Measurements from ENCODE around the gene POLR1B. TPM values are rescaled to one million over a fixed set of nuclear protein-coding genes. Genes with fewer than 3 reads are reported as not detected.

Gene POLR1B
- total and polyA plus RNA-seq, 2 of the 13 experiments (the other 11 are each of a cell fraction or from before 2014, with no cell fraction given), result 18.3 to 46.0 TPM

GRCh38 chr2:112584134-112584890, 42.0 kb downstream of the POLR1B start, which contains the start of gene CHCHD5 (continued):
- peak; percentile 97 for TF ChIP-seq ZNF574 (CRISPR knock-in tag; IDR thresholded peaks at IDR 0.05)
- 0 out of 2 replicates have a peak, but pooled peaks have one; percentile 7 for TF ChIP-seq SNAI1 (CRISPR knock-in tag; IDR thresholded peaks at IDR 0.05; ENCODE audit: borderline replicate concordance)
- no peak for TF ChIP-seq IRF1 (CRISPR knock-in tag; IDR thresholded peaks at IDR 0.05; ENCODE audit: low read depth)
- peak; percentile 63 for TF ChIP-seq ARHGAP35 (CRISPR knock-in tag; IDR thresholded peaks at IDR 0.05; ENCODE audit: borderline replicate concordance)
- peak; percentile 44 for TF ChIP-seq SOX5 (CRISPR knock-in tag; IDR thresholded peaks at IDR 0.05; ENCODE audit: borderline replicate concordance)
- TF ChIP-seq NFIC (IDR thresholded peaks at IDR 0.05; ENCODE audit: low read length), result no peak
- peak; percentile 18; the same call in 1 of the 2 replicates for TF ChIP-seq ZNF768 (CRISPR knock-in tag; IDR thresholded peaks at IDR 0.05)
- TF ChIP-seq FLYWCH1 (CRISPR knock-in tag; IDR thresholded peaks at IDR 0.05), result peak; percentile 96; the same call in 1 of the 2 replicates
- TF ChIP-seq IRF9 (CRISPR knock-in tag; IDR thresholded peaks at IDR 0.05; ENCODE audit: borderline replicate concordance), result peak; percentile 94
- TF ChIP-seq ZGPAT (CRISPR knock-in tag; IDR thresholded peaks at IDR 0.05), result peak; percentile 96
- peak; percentile 20; the same call in 1 of the 2 replicates for TF ChIP-seq NR2F2 (IDR thresholded peaks at IDR 0.05; ENCODE audit: borderline replicate concordance, low read depth)
- TF ChIP-seq TEAD3 (CRISPR knock-in tag; optimal IDR thresholded peaks at IDR 0.05; ENCODE audit: borderline replicate concordance), result peak; percentile 9
- TF ChIP-seq ZNF577 (CRISPR knock-in tag; IDR thresholded peaks at IDR 0.05; ENCODE audit: borderline replicate concordance, low read depth), result no peak
- TF ChIP-seq MAFK (conservative IDR thresholded peaks at IDR 0.05 in 1 of 2, IDR thresholded peaks at IDR 0.05 in 1 of 2; ENCODE audit: low read length in 2 of 2), result 0 out of 4 replicates have a peak, but pooled peaks of 1 of the 2 experiments have one; percentile 11
- peak; percentile 81; the same call in 1 of the 2 replicates for TF ChIP-seq ZNF816 (CRISPR knock-in tag; IDR thresholded peaks at IDR 0.05; ENCODE audit: borderline replicate concordance)
- 0 out of 2 replicates have a peak, but pooled peaks have one; percentile 16 for TF ChIP-seq HHEX (CRISPR knock-in tag; IDR thresholded peaks at IDR 0.05)
- TF ChIP-seq PHB2 (IDR thresholded peaks at IDR 0.05; ENCODE audit: partially characterized antibody), result no peak
- TF ChIP-seq FOXA3 (CRISPR knock-in tag; IDR thresholded peaks at IDR 0.05), result peak; percentile 77
- peak; percentile 35; the same call in 1 of the 2 replicates for TF ChIP-seq SALL2 (CRISPR knock-in tag; IDR thresholded peaks at IDR 0.05)
- TF ChIP-seq ZSCAN29 (CRISPR knock-in tag; conservative IDR thresholded peaks at IDR 0.05), result 0 out of 2 replicates have a peak, but pooled peaks have one; percentile 27
- TF ChIP-seq EZH2 (conservative IDR thresholded peaks at IDR 0.05; ENCODE audit: low read depth, low read length), result no peak

Measured in HepG2 (cell line).